HepG2 (cell line): ENCODE measurements around the gene SEMA3E.

ENCODE experiments used
- CTCF ChIP-seq: sonication (generic); formaldehyde crosslinking; IDR thresholded peaks from 2 replicates; pipeline ENCODE4 v1.5.0; 2020; ENCODE audit warnings: mild to moderate bottlenecking, missing genetic modification reagents, moderate library complexity
- POLR2A ChIP-seq, 2 experiments: IDR thresholded peaks; 2 replicates each; pipeline ENCODE4 v1.6.1; 2011; ENCODE audit warnings: low read depth in 2 of 2, low read length in 2 of 2, mild to moderate bottlenecking in 1 of 2, moderate library complexity in 1 of 2; ENCODE audit not compliant: insufficient read depth in 1 of 2

GRCh38 chr7:83429493-83429892 is 219.4 kb downstream of the SEMA3E start:
- TF ChIP-seq CTCF (CRISPR knock-in tag) = no peak
- no peak for TF ChIP-seq POLR2A (IDR thresholded peaks at IDR 0.05; ENCODE audit: insufficient read depth in 1 of 2, low read depth in 2 of 2, low read length in 2 of 2)
